GM12878 (cell line): ENCODE measurements around the gene CNOT2. TPM values are rescaled to one million over a fixed set of nuclear protein-coding genes. Genes with fewer than 3 reads are reported as not detected.
A peak's percentile ranks its signal among the peaks of the same experiment; 100 is the strongest.

Source experiments
- ATAC-seq: fragments of 200-7000 bp; cut with Tn5 transposase; 3 replicates; pipeline ENCODE4 v1.9.1; 2020; ENCODE audit warnings: mild to moderate bottlenecking, moderate library complexity
- BruUV-seq: library from RNA; stranded (reverse); fragments of 400-500 nt; replicated peaks from 2 replicates; lab custom pipeline; 2021; lab: Mats Ljungman, UMichigan
- CTCF ChIA-PET: fragments of 300-600 bp; sonication (Branson Sonifier 250); formaldehyde crosslinking; extraction: SDS; loops from one replicate; lab custom pipeline; 2021; ENCODE audit warnings: inconsistent platforms; lab: Yijun Ruan, JAX
- POLR2A ChIA-PET: fragments of 350-600 bp; formaldehyde crosslinking; extraction: SDS; loops from one replicate; lab custom pipeline; 2021; ENCODE audit warnings: inconsistent platforms; lab: Charles Lee
- RAD21 ChIA-PET: fragments of 300-600 bp; sonication (Branson Sonifier 250); formaldehyde crosslinking; loops from one replicate; lab custom pipeline; 2023; ENCODE audit warnings: antibody characterized with exemption; ENCODE audit not compliant: unreplicated experiment; lab: Charles Lee
- SMC1A ChIA-PET: fragments of 300-600 bp; sonication (Branson Sonifier 250); formaldehyde crosslinking; loops from one replicate; lab custom pipeline; 2023; ENCODE audit not compliant: unreplicated experiment, uncharacterized antibody; lab: Charles Lee
- DNase-seq: peaks from one replicate; pipeline ENCODE4 v3.0.0-alpha.2; 2011; ENCODE audit warnings: low read depth, low spot score
- FAIRE-seq: peaks from 3 replicates; lab custom pipeline; 2011; peaks lifted over from hg19 to GRCh38; lab: Jason Lieb, UNC
- H2AFZ ChIP-seq: 2 replicates; pipeline ENCODE4 v1.6.0; 2011; ENCODE audit warnings: low read depth, low read length, control low read depth; ENCODE audit not compliant: control insufficient read depth
- H3K27ac ChIP-seq: 2 replicates; pipeline ENCODE4 v1.5.1; 2011; ENCODE audit warnings: control low read depth; ENCODE audit not compliant: control insufficient read depth, insufficient read depth
- H3K27me3 ChIP-seq, 2 experiments: replicated peaks in 1 of 2; 2 replicates each; pipeline versions ENCODE4 v1.6.0 to v1.6.1; 2011; ENCODE audit warnings: low read length in 1 of 2; ENCODE audit not compliant: control insufficient read depth in 2 of 2, insufficient read depth in 2 of 2
- H3K36me3 ChIP-seq, 2 experiments: 2 replicates each; pipeline ENCODE4 v1.5.1; 2011; ENCODE audit warnings: low read length in 1 of 2; ENCODE audit not compliant: control insufficient read depth in 2 of 2, insufficient read depth in 2 of 2
- H3K4me1 ChIP-seq: 2 replicates; pipeline ENCODE4 v1.6.1; 2011; ENCODE audit warnings: mild to moderate bottlenecking, low read length, moderate library complexity, mixed read lengths; ENCODE audit not compliant: control insufficient read depth, insufficient read depth
- H3K4me2 ChIP-seq: 2 replicates; pipeline ENCODE4 v1.6.0; 2011; ENCODE audit warnings: control low read depth; ENCODE audit not compliant: control insufficient read depth, insufficient read depth
- H3K4me3 ChIP-seq: fragments of 200-600 bp; sonication (generic); 2 replicates; pipeline ENCODE4 v1.5.1; 2016
- H3K79me2 ChIP-seq: 2 replicates; pipeline ENCODE4 v1.6.0; 2011; ENCODE audit warnings: low read length; ENCODE audit not compliant: control insufficient read depth, insufficient read depth
- H3K9ac ChIP-seq: 2 replicates; pipeline ENCODE4 v1.8.0; 2011; ENCODE audit warnings: low read length, control low read depth, mixed read lengths; ENCODE audit not compliant: control insufficient read depth, insufficient read depth
- H3K9me3 ChIP-seq: replicated peaks from 3 replicates; pipeline ENCODE4 v1.5.1; 2011; ENCODE audit warnings: mild to moderate bottlenecking, low read length; ENCODE audit not compliant: control insufficient read depth, insufficient read depth
- H4K20me1 ChIP-seq: 2 replicates; pipeline ENCODE4 v1.6.0; 2011; ENCODE audit not compliant: control insufficient read depth, insufficient read depth
- EP300 ChIP-seq, 2 experiments: fragments of 150-350 bp in 1 of 2; IDR thresholded peaks; 2 replicates each; pipeline ENCODE4 v1.6.1; 2011 to 2012; ENCODE audit warnings: low read depth in 2 of 2, low read length in 2 of 2, borderline replicate concordance in 1 of 2, improper control_type of control experiment in 1 of 2, inconsistent platforms in 1 of 2; ENCODE audit not compliant: control insufficient read depth in 1 of 2
- HCFC1 ChIP-seq: fragments of 150-350 bp; IDR thresholded peaks from 2 replicates; pipeline ENCODE4 v1.6.1; 2014; ENCODE audit warnings: low read length
- MEF2A ChIP-seq: IDR thresholded peaks from 2 replicates; pipeline ENCODE4 v1.6.1; 2011; ENCODE audit warnings: low read depth, mild to moderate bottlenecking, low read length, moderate library complexity; ENCODE audit not compliant: insufficient read depth
- MEF2B ChIP-seq: fragments of 450-650 bp; IDR thresholded peaks from 2 replicates; pipeline ENCODE4 v1.6.1; 2018; ENCODE audit warnings: mild to moderate bottlenecking, moderate library complexity; ENCODE audit not compliant: partially characterized antibody, poor library complexity, severe bottlenecking
- MYB ChIP-seq: fragments of 150-350 bp; IDR thresholded peaks from 2 replicates; pipeline ENCODE4 v1.6.1; 2014; ENCODE audit warnings: mild to moderate bottlenecking, low read depth, low read length, borderline replicate concordance
- RAD21 ChIP-seq: IDR thresholded peaks from 2 replicates; pipeline ENCODE4 v1.6.1; 2011; ENCODE audit warnings: mild to moderate bottlenecking, low read depth, low read length, moderate library complexity; ENCODE audit not compliant: insufficient read depth
- ZNF207 ChIP-seq: fragments of 450-650 bp; IDR thresholded peaks from 2 replicates; pipeline ENCODE4 v1.6.1; 2014; ENCODE audit warnings: antibody characterized with exemption, mild to moderate bottlenecking, borderline replicate concordance
- ZNF24 ChIP-seq: fragments of 450-650 bp; IDR thresholded peaks from 2 replicates; pipeline ENCODE4 v1.6.1; 2017; ENCODE audit warnings: antibody characterized with exemption, mild to moderate bottlenecking
- ZNF384 ChIP-seq: IDR thresholded peaks from 2 replicates; pipeline ENCODE4 v1.6.1; 2012; ENCODE audit warnings: low read depth, mild to moderate bottlenecking, low read length, improper control_type of control experiment, borderline replicate concordance
- WGBS: methylation state at CpG from one replicate; pipeline ENCODE4 v1.1.6; 2016; ENCODE audit warnings: low lambda C conversion rate; ENCODE audit not compliant: insufficient replicate concordance, insufficient coverage; ENCODE audit errors: missing lambda C conversion rate; 5-methylcytosine and 5-hydroxymethylcytosine counted together
- in situ Hi-C: fragments of 300-500 bp; cut with MboI; formaldehyde crosslinking; loops from 9 replicates; pipeline ENCODE4 v1.14.3; 2018; ENCODE audit warnings: mixed read lengths
- intact Hi-C: fragments of 100-400 bp; cut with micrococcal nuclease; formaldehyde crosslinking; loops from one replicate; pipeline ENCODE4 v1.14.2; 2022; ENCODE audit not compliant: unreplicated experiment
- polyA plus RNA-seq, 11 experiments: library from polyadenylated mRNA; depleted of rRNA in 4 of 11; unstranded in 6 of 11; stranded (reverse) in 5 of 11; fragments of >200 nt; fragmentation: Nextera tagmentation in 4 of 11; fragmentation: Illumina TruSeq in 1 of 11; extraction: Ambion mirVana in 4 of 11; extraction: Trizol in 1 of 11; gene quantifications; 1 replicate in 1 of 11; 2 replicates in 10 of 11; pipeline versions ENCODE4 v1.2.1 to v1.2.3, GENCODE V29; 2011 to 2016; ENCODE audit warnings: inconsistent platforms in 2 of 11, missing spikeins in 2 of 11, low read depth in 1 of 11
- total RNA-seq, 4 experiments: library from RNA; depleted of rRNA in 3 of 4; stranded (reverse); fragments of >200 nt in 3 of 4; fragmentation: Illumina TruSeq in 1 of 4; extraction: Trizol in 1 of 4; gene quantifications; 2 replicates each; pipeline versions ENCODE4 v1.2.1 to v1.2.3, GENCODE V29; 2013 to 2021
- TF ChIP-seq, protein P1 (sequence below): fragments of 450-650 bp; IDR thresholded peaks from 2 replicates; pipeline ENCODE4 v1.6.1; 2016; ENCODE audit warnings: mild to moderate bottlenecking, moderate library complexity, borderline replicate concordance
- TF ChIP-seq, protein P2 (sequence below): fragments of 450-650 bp; formaldehyde crosslinking; IDR thresholded peaks from 2 replicates; pipeline ENCODE4 v1.4.0; 2020; ENCODE audit warnings: mild to moderate bottlenecking, moderate library complexity
- TF ChIP-seq, protein P3 (sequence below): IDR thresholded peaks from 2 replicates; pipeline ENCODE4 v1.6.1; 2012; ENCODE audit warnings: low read depth, low read length, improper control_type of control experiment

The CNOT2 gene
- total and polyA plus RNA-seq, 10 of the 15 experiments (the other 5 are each of a cell fraction or from before 2014, with no cell fraction given) = 37.9 to 127 (median 82.4) TPM

DNA sequence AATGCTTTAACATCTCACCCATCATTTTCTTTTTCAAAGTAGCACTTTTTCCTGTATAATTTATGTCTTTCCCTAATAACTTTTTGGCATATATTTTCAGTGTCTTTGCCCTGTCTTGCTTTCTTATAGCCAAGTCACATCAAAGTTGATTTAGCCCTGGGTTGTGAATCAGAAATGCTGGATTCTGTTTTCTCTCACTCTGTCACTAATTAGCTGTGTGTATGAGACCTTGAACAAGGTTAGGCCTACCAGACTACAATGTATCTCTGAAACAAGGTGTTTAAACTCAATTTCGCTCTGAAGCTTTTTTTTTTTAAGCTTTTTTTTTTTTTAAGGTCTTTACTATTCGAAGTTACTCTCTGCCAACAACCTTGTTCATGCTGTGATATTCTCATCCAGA lies 25.7 kb downstream of the CNOT2 start:
- FAIRE-seq (no peak), ATAC-seq (peak; percentile 39; the same call in 2 of the 3 replicates), DNase-seq (no peak)
- BruUV-seq = no TSS peak
- intact Hi-C loops (no loop called here), in situ Hi-C loops (no loop called here)
- SMC1A ChIA-PET = interaction anchor here (0.7 kb wide), 1 partner anchor 57 kb away, joined by 4 read pairs; no protein-coding TSS in a partner anchor
- Histone ChIP-seq H3K79me2 (peaks cover 79% of the 10 kb centered on the region), H3K27ac (no peak overlapping the region), H3K4me2 (no peak overlapping the region), H3K4me3 (no peak overlapping the region), H3K9me3 (no peaks in the 10 kb centered on the region; the same call in 1 of the 3 replicates), H3K36me3 (no peaks in the 10 kb centered on the region; a peak in 1 of 4 replicates), H3K9ac (no peak overlapping the region), H3K27me3 (no peaks in the 10 kb centered on the region), H4K20me1 (no peaks in the 10 kb centered on the region), H2AFZ (no peak overlapping the region), H3K4me1 (no peaks in the 10 kb centered on the region)
- 96% methylated on average over 2 of the region's 2 CpGs for WGBS
- POLR2A ChIA-PET = no interaction called here
- TF ChIP-seq MEF2A (no peak), RAD21 (no peak), MEF2B (no peak), ZNF24 (no peak), MYB (no peak), HCFC1 (no peak), EP300 (IDR thresholded peaks at IDR 0.05; ENCODE audit: borderline replicate concordance in 1 of 2, control insufficient read depth in 1 of 2, low read depth in 2 of 2, low read length in 2 of 2) (no peak), ZNF207 (no peak), ZNF384 (no peak)
- TF ChIP-seq, protein P1, sequence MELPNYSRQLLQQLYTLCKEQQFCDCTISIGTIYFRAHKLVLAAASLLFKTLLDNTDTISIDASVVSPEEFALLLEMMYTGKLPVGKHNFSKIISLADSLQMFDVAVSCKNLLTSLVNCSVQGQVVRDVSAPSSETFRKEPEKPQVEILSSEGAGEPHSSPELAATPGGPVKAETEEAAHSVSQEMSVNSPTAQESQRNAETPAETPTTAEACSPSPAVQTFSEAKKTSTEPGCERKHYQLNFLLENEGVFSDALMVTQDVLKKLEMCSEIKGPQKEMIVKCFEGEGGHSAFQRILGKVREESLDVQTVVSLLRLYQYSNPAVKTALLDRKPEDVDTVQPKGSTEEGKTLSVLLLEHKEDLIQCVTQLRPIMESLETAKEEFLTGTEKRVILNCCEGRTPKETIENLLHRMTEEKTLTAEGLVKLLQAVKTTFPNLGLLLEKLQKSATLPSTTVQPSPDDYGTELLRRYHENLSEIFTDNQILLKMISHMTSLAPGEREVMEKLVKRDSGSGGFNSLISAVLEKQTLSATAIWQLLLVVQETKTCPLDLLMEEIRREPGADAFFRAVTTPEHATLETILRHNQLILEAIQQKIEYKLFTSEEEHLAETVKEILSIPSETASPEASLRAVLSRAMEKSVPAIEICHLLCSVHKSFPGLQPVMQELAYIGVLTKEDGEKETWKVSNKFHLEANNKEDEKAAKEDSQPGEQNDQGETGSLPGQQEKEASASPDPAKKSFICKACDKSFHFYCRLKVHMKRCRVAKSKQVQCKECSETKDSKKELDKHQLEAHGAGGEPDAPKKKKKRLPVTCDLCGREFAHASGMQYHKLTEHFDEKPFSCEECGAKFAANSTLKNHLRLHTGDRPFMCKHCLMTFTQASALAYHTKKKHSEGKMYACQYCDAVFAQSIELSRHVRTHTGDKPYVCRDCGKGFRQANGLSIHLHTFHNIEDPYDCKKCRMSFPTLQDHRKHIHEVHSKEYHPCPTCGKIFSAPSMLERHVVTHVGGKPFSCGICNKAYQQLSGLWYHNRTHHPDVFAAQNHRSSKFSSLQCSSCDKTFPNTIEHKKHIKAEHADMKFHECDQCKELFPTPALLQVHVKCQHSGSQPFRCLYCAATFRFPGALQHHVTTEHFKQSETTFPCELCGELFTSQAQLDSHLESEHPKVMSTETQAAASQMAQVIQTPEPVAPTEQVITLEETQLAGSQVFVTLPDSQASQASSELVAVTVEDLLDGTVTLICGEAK = no peak
- TF ChIP-seq, protein P2, sequence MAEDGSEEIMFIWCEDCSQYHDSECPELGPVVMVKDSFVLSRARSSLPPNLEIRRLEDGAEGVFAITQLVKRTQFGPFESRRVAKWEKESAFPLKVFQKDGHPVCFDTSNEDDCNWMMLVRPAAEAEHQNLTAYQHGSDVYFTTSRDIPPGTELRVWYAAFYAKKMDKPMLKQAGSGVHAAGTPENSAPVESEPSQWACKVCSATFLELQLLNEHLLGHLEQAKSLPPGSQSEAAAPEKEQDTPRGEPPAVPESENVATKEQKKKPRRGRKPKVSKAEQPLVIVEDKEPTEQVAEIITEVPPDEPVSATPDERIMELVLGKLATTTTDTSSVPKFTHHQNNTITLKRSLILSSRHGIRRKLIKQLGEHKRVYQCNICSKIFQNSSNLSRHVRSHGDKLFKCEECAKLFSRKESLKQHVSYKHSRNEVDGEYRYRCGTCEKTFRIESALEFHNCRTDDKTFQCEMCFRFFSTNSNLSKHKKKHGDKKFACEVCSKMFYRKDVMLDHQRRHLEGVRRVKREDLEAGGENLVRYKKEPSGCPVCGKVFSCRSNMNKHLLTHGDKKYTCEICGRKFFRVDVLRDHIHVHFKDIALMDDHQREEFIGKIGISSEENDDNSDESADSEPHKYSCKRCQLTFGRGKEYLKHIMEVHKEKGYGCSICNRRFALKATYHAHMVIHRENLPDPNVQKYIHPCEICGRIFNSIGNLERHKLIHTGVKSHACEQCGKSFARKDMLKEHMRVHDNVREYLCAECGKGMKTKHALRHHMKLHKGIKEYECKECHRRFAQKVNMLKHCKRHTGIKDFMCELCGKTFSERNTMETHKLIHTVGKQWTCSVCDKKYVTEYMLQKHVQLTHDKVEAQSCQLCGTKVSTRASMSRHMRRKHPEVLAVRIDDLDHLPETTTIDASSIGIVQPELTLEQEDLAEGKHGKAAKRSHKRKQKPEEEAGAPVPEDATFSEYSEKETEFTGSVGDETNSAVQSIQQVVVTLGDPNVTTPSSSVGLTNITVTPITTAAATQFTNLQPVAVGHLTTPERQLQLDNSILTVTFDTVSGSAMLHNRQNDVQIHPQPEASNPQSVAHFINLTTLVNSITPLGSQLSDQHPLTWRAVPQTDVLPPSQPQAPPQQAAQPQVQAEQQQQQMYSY (CRISPR knock-in tag) = no peak
- TF ChIP-seq, protein P3, sequence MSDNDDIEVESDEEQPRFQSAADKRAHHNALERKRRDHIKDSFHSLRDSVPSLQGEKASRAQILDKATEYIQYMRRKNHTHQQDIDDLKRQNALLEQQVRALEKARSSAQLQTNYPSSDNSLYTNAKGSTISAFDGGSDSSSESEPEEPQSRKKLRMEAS = no peak
- CTCF ChIA-PET = no interaction called here
- RAD21 ChIA-PET = interaction anchor here (0.9 kb wide), 1 partner anchor 11 kb away, joined by 4 read pairs; no protein-coding TSS in a partner anchor
